IPS-20b (cell line): Measurements from ENCODE around the gene SIGLEC6.

ENCODE experiments used
- H3K27ac ChIP-seq: one replicate; pipeline ENCODE4 v1.5.1; 2013; ENCODE audit warnings: low read length
- H3K27me3 ChIP-seq: 2 replicates; pipeline ENCODE4 v1.6.1; 2013; ENCODE audit warnings: mild to moderate bottlenecking, low read length, inconsistent platforms; ENCODE audit not compliant: insufficient read depth
- H3K36me3 ChIP-seq: 2 replicates; pipeline ENCODE4 v1.6.1; 2013; ENCODE audit warnings: low read depth, mild to moderate bottlenecking, inconsistent platforms, low read length, moderate library complexity; ENCODE audit not compliant: insufficient read depth
- H3K4me1 ChIP-seq: 2 replicates; pipeline ENCODE4 v1.6.1; 2013; ENCODE audit warnings: mild to moderate bottlenecking, control low read depth, inconsistent platforms, low read length, moderate library complexity; ENCODE audit not compliant: insufficient read depth
- H3K4me3 ChIP-seq: 2 replicates; pipeline ENCODE4 v1.5.1; 2013; ENCODE audit warnings: mild to moderate bottlenecking, low read length, inconsistent platforms
- H3K9ac ChIP-seq: 2 replicates; pipeline ENCODE4 v1.6.1; 2013; ENCODE audit warnings: low read depth, mild to moderate bottlenecking, inconsistent platforms, low read length, moderate library complexity
- H3K9me3 ChIP-seq: 2 replicates; pipeline ENCODE4 v1.6.1; 2013; ENCODE audit warnings: mild to moderate bottlenecking, low read depth, low read length, inconsistent platforms; ENCODE audit not compliant: insufficient read depth

Gene SIGLEC6

GRCh38 chr19:51480590-51480989 lies 50.9 kb downstream of the SIGLEC6 start:
- H3K36me3 ChIP-seq: no peaks in the 10 kb centered on the region
- H3K9me3 ChIP-seq: peaks cover 27% of the 10 kb centered on the region; the same call in 1 of the 2 replicates
- H3K4me1 ChIP-seq: no peaks in the 10 kb centered on the region
- H3K27me3 ChIP-seq: no peaks in the 10 kb centered on the region
- H3K27ac ChIP-seq: no peak overlapping the region
- no peak overlapping the region for H3K4me3 ChIP-seq
- H3K9ac ChIP-seq: no peak overlapping the region

- Histone ChIP-seq H3K27ac (no peak overlapping the region), H3K4me1 (no peaks in the 10 kb centered on the region), H3K36me3 (no peaks in the 10 kb centered on the region), H3K9ac (no peak overlapping the region), H3K9me3 (peaks cover 19% of the 10 kb centered on the region; the same call in 1 of the 2 replicates), H3K27me3 (no peaks in the 10 kb centered on the region), H3K4me3 (no peak overlapping the region)
Measured at GRCh38 chr19:51479531-51480331, 51.7 kb downstream of the SIGLEC6 start.

GRCh38 chr19:51478381-51479234 lies 52.9 kb downstream of the SIGLEC6 start, which contains the start of gene CEACAM18:
Gene CEACAM18, plus strand, starts transcription at chr19:51478539.
- no peaks in the 10 kb centered on the region for H3K36me3 ChIP-seq
- no peaks in the 10 kb centered on the region for H3K4me1 ChIP-seq
- no peak within 1 kb of the TSS for H3K9ac ChIP-seq
- no peak within 1 kb of the TSS for H3K4me3 ChIP-seq
- H3K27me3 ChIP-seq: peaks cover 2% of the 10 kb centered on the region; the same call in 1 of the 2 replicates
- H3K27ac ChIP-seq: no peak within 1 kb of the TSS
- H3K9me3 ChIP-seq: peaks cover 12% of the 10 kb centered on the region; the same call in 1 of the 2 replicates

GRCh38 chr19:51477344-51477743 lies 54.1 kb downstream of the SIGLEC6 start:
- H3K9me3 ChIP-seq: peaks cover 4% of the 10 kb centered on the region; the same call in 1 of the 2 replicates
- H3K4me1 ChIP-seq: no peaks in the 10 kb centered on the region
- no peaks in the 10 kb centered on the region for H3K36me3 ChIP-seq
- H3K27ac ChIP-seq: no peak overlapping the region
- no peak overlapping the region for H3K4me3 ChIP-seq
- H3K27me3 ChIP-seq: peaks cover 5% of the 10 kb centered on the region; the same call in 1 of the 2 replicates
- H3K9ac ChIP-seq: no peak overlapping the region

GRCh38 chr19:51476164-51476563 lies 55.3 kb downstream of the SIGLEC6 start:
- Histone ChIP-seq H3K27ac (no peak overlapping the region), H3K9me3 (peaks cover 4% of the 10 kb centered on the region; the same call in 1 of the 2 replicates), H3K4me1 (no peaks in the 10 kb centered on the region), H3K36me3 (no peaks in the 10 kb centered on the region), H3K4me3 (no peak overlapping the region), H3K9ac (no peak overlapping the region), H3K27me3 (peaks cover 5% of the 10 kb centered on the region; the same call in 1 of the 2 replicates)

- Histone ChIP-seq H3K9me3 (no peaks in the 10 kb centered on the region), H3K4me3 (no peak overlapping the region), H3K27me3 (peaks cover 5% of the 10 kb centered on the region; the same call in 1 of the 2 replicates), H3K27ac (no peak overlapping the region), H3K36me3 (no peaks in the 10 kb centered on the region), H3K4me1 (no peaks in the 10 kb centered on the region), H3K9ac (no peak overlapping the region)
Measured at GRCh38 chr19:51473009-51473707, 58.3 kb downstream of the SIGLEC6 start.

GRCh38 chr19:51472607-51473006 lies 58.9 kb downstream of the SIGLEC6 start:
- Histone ChIP-seq H3K27ac (no peak overlapping the region), H3K4me3 (no peak overlapping the region), H3K27me3 (peaks cover 11% of the 10 kb centered on the region; the same call in 1 of the 2 replicates), H3K36me3 (no peaks in the 10 kb centered on the region), H3K9me3 (no peaks in the 10 kb centered on the region), H3K4me1 (no peaks in the 10 kb centered on the region), H3K9ac (no peak overlapping the region)

GRCh38 chr19:51471527-51471926 lies 59.9 kb downstream of the SIGLEC6 start:
- no peaks in the 10 kb centered on the region for H3K9me3 ChIP-seq
- H3K9ac ChIP-seq: no peak overlapping the region
- no peaks in the 10 kb centered on the region for H3K36me3 ChIP-seq
- H3K27ac ChIP-seq: no peak overlapping the region
- H3K4me1 ChIP-seq: no peaks in the 10 kb centered on the region
- no peak overlapping the region for H3K4me3 ChIP-seq
- peaks cover 22% of the 10 kb centered on the region for H3K27me3 ChIP-seq

GRCh38 chr19:51470966-51471365 lies 60.5 kb downstream of the SIGLEC6 start:
- H3K9ac ChIP-seq: no peak overlapping the region
- peaks cover 27% of the 10 kb centered on the region for H3K27me3 ChIP-seq
- no peak overlapping the region for H3K4me3 ChIP-seq

GRCh38 chr19:51469629-51470028 lies 61.8 kb downstream of the SIGLEC6 start:
- no peaks in the 10 kb centered on the region for H3K36me3 ChIP-seq
- H3K4me1 ChIP-seq: no peaks in the 10 kb centered on the region
- H3K27me3 ChIP-seq: peaks cover 39% of the 10 kb centered on the region
- H3K27ac ChIP-seq: no peak overlapping the region
- H3K4me3 ChIP-seq: no peak overlapping the region
- no peak overlapping the region for H3K9ac ChIP-seq
- no peaks in the 10 kb centered on the region for H3K9me3 ChIP-seq

More at GRCh38 chr19:51470966-51471365, 60.5 kb downstream of the SIGLEC6 start:
- Histone ChIP-seq H3K4me1 (no peaks in the 10 kb centered on the region), H3K36me3 (no peaks in the 10 kb centered on the region), H3K27ac (no peak overlapping the region), H3K9me3 (no peaks in the 10 kb centered on the region)

- Histone ChIP-seq H3K9me3 (no peaks in the 10 kb centered on the region), H3K4me3 (no peak overlapping the region), H3K27ac (no peak overlapping the region), H3K4me1 (no peaks in the 10 kb centered on the region), H3K27me3 (peaks cover 43% of the 10 kb centered on the region), H3K36me3 (no peaks in the 10 kb centered on the region), H3K9ac (no peak overlapping the region)
Measured at GRCh38 chr19:51469162-51469561, 62.3 kb downstream of the SIGLEC6 start.
